ENCODE results near the gene BRF1. TPM values are rescaled to one million over a fixed set of nuclear protein-coding genes. Genes with fewer than 3 reads are reported as not detected.

Gene BRF1
- total and polyA plus RNA-seq, 2 of the 8 experiments (the other 6 are each of a cell fraction or from before 2014, with no cell fraction given) = 7.7 to 18.3 TPM

DNA sequence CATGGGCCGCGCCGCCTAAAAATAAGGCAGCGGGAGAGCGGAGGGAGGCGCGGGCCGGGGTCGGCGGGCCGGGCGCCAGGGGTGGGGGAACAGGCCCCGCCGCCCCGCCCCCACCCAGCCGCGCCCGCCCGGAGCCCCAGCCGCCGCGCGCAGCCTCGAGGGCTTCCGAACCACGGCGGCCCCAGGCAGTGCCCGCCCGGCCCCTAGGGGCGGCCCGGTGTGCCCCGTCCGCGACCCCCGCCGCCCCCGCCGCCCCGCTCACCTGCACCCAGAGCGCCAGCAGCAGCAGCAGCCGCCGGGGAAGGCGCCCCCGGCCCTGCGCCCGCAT is 132.7 kb downstream of the BRF1 start:
- POLR2A ChIA-PET (ENCODE audit: partially characterized antibody) = no interaction called here
- Histone ChIP-seq H3K56ac (replicated peaks; ENCODE audit: insufficient read length, low read depth, low read length) (no peak overlapping the region), H3K27ac (ENCODE audit: low read depth, low read length) (no peak overlapping the region), H3K79me2 (ENCODE audit: control insufficient read depth in 1 of 2, insufficient read depth in 2 of 2, low read length in 2 of 2) (no peaks in the 10 kb centered on the region), H2BK12ac (ENCODE audit: low read depth, low read length) (no peak overlapping the region), H3K18ac (ENCODE audit: extremely low read depth, low read length) (no peak overlapping the region), H3K79me1 (ENCODE audit: low read depth, low read length) (peaks cover 2% of the 10 kb centered on the region; the same call in 1 of the 2 replicates), H4K20me1 (replicated peaks in 1 of 2; ENCODE audit: control insufficient read depth in 1 of 2, insufficient read depth in 2 of 2, low read length in 2 of 2) (peaks cover 7 to 21% of the 10 kb centered on the region in 2 experiments), H2BK120ac (replicated peaks; ENCODE audit: low read depth, low read length) (no peak overlapping the region), H3K36me3 (ENCODE audit: control insufficient read depth in 2 of 4, insufficient read depth in 4 of 4, low read length in 3 of 4) (no peaks in the 10 kb centered on the region), H3K4me3 (ENCODE audit: extremely low read depth in 1 of 4, insufficient read depth in 2 of 4, low read depth in 3 of 4, low read length in 4 of 4) (peak overlapping the region; percentile 23 to 59 (median 31); a peak in 6 of 8 replicates), H3K4me1 (replicated peaks in 1 of 4; ENCODE audit: control insufficient read depth in 3 of 4, insufficient read depth in 4 of 4, low read length in 3 of 4) (peaks cover 0 to 6% (median 3%) of the 10 kb centered on the region in 4 experiments; a peak in 6 of 7 replicates), H2BK20ac (ENCODE audit: low read length) (no peak overlapping the region), H3K23me2 (ENCODE audit: low read depth, low read length) (peaks cover 4% of the 10 kb centered on the region; the same call in 1 of the 2 replicates), H3K27me3 (replicated peaks in 1 of 4; ENCODE audit: control insufficient read depth in 3 of 4, extremely low read depth in 1 of 4, insufficient read depth in 3 of 4, low read length in 3 of 4) (peaks cover 9 to 26% (median 18%) of the 10 kb centered on the region in 4 experiments), H2AK5ac (ENCODE audit: low read depth, low read length) (no peak overlapping the region), H3K14ac (ENCODE audit: insufficient read length) (no peak overlapping the region), H3K9ac (replicated peaks in 1 of 4; ENCODE audit: extremely low read depth in 1 of 4, low read depth in 3 of 4, low read length in 3 of 4) (no peak overlapping the region), H4K8ac (ENCODE audit: extremely low read depth, insufficient read depth, low read length) (no peak overlapping the region), H3K4ac (replicated peaks; ENCODE audit: insufficient read length, low read depth, low read length) (no peak overlapping the region), H2BK15ac (ENCODE audit: low read length) (no peak overlapping the region), H3K9me3 (ENCODE audit: insufficient read depth in 2 of 2, low read depth in 1 of 2, low read length in 1 of 2) (no peaks in the 10 kb centered on the region), H2AFZ (ENCODE audit: low read length) (no peak overlapping the region), H4K5ac (ENCODE audit: insufficient read length, low read depth, low read length) (no peak overlapping the region), H3K23ac (ENCODE audit: insufficient read length) (no peak overlapping the region), H4K91ac (replicated peaks; ENCODE audit: insufficient read length, low read length) (no peak overlapping the region), H3K4me2 (ENCODE audit: insufficient read depth in 1 of 2, low read depth in 2 of 2, low read length in 2 of 2) (peak overlapping the region; percentile 81 to 90), H2BK5ac (ENCODE audit: low read depth, low read length) (no peak overlapping the region)
- DNase-seq (ENCODE audit: low read depth in 1 of 2, low spot score in 2 of 2) (no peak), FAIRE-seq (no peak)
- CTCF ChIA-PET (ENCODE audit: partially characterized antibody) = interaction anchor here (0.5 to 4.7 kb wide), 12 partner anchors 11 to 260 kb away, joined by 3 to 27 read pairs (median 4); partner anchors contain the start of genes CDCA4 and PACS2
- WGBS, 2 experiments (ENCODE audit: extremely low coverage in 1 of 2, insufficient coverage in 1 of 2, insufficient read length in 1 of 2, insufficient replicate concordance in 2 of 2, low coverage in 1 of 2, low lambda C conversion rate in 2 of 2, missing lambda C conversion rate in 1 of 2) = no CpG with 5 or more reads among the region's 46 CpGs
- peak; percentile 31 for TF ChIP-seq KDM4A (IDR thresholded peaks at IDR 0.05; ENCODE audit: low read depth, low read length, severe bottlenecking)
- TF ChIP-seq TAF1 (IDR thresholded peaks at IDR 0.05; ENCODE audit: low read depth, low read length) = no peak
